ENCODE data around the gene ZNF609. TPM values are rescaled to one million over a fixed set of nuclear protein-coding genes. Genes with fewer than 3 reads are reported as not detected.

Gene ZNF609
- total and polyA plus RNA-seq, 10 of the 15 experiments (the other 5 are each of a cell fraction or from before 2014, with no cell fraction given) = 5.1 to 35.3 (median 13.6) TPM

DNA sequence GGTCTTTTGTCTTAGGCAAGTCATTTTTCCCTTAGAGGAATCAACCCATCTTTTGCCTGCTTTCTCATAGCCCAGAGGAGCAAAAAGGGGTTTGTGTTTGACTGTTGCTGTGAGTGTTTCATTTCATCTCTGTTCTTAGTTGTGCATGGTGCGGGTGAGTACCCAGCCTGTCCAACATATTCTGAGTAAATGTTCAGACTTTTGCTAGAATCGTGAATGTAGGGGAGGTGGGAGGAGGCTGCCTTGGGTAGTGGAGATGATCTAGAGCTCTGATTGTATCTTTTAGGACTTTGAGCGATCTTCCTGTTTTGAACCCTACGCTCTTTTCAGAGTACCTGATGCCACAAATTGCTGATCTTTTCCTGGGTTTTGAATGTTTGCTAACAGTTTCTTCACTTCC lies 123.1 kb downstream of the ZNF609 start (continued):
- TF ChIP-seq, protein P1, sequence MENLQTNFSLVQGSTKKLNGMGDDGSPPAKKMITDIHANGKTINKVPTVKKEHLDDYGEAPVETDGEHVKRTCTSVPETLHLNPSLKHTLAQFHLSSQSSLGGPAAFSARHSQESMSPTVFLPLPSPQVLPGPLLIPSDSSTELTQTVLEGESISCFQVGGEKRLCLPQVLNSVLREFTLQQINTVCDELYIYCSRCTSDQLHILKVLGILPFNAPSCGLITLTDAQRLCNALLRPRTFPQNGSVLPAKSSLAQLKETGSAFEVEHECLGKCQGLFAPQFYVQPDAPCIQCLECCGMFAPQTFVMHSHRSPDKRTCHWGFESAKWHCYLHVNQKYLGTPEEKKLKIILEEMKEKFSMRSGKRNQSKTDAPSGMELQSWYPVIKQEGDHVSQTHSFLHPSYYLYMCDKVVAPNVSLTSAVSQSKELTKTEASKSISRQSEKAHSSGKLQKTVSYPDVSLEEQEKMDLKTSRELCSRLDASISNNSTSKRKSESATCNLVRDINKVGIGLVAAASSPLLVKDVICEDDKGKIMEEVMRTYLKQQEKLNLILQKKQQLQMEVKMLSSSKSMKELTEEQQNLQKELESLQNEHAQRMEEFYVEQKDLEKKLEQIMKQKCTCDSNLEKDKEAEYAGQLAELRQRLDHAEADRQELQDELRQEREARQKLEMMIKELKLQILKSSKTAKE (IDR thresholded peaks at IDR 0.05; ENCODE audit: low read depth, poor library complexity, severe bottlenecking) = no peak
- TF ChIP-seq EZH2 (IDR thresholded peaks at IDR 0.05; ENCODE audit: borderline replicate concordance, control insufficient read depth, low read depth, low read length) (no peak), ETV6 (conservative IDR thresholded peaks at IDR 0.05 in 1 of 2, IDR thresholded peaks at IDR 0.05 in 1 of 2; ENCODE audit: borderline replicate concordance in 1 of 2, low read depth in 1 of 2) (no peak), BHLHE40 (IDR thresholded peaks at IDR 0.05; ENCODE audit: borderline replicate concordance in 1 of 2, low read depth in 2 of 2, low read length in 1 of 2) (no peak), STAT3 (IDR thresholded peaks at IDR 0.05; ENCODE audit: low read depth, low read length) (no peak), RAD51 (IDR thresholded peaks at IDR 0.05) (no peak)
- TF ChIP-seq, protein P2, sequence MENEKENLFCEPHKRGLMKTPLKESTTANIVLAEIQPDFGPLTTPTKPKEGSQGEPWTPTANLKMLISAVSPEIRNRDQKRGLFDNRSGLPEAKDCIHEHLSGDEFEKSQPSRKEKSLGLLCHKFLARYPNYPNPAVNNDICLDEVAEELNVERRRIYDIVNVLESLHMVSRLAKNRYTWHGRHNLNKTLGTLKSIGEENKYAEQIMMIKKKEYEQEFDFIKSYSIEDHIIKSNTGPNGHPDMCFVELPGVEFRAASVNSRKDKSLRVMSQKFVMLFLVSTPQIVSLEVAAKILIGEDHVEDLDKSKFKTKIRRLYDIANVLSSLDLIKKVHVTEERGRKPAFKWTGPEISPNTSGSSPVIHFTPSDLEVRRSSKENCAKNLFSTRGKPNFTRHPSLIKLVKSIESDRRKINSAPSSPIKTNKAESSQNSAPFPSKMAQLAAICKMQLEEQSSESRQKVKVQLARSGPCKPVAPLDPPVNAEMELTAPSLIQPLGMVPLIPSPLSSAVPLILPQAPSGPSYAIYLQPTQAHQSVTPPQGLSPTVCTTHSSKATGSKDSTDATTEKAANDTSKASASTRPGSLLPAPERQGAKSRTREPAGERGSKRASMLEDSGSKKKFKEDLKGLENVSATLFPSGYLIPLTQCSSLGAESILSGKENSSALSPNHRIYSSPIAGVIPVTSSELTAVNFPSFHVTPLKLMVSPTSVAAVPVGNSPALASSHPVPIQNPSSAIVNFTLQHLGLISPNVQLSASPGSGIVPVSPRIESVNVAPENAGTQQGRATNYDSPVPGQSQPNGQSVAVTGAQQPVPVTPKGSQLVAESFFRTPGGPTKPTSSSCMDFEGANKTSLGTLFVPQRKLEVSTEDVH (IDR thresholded peaks at IDR 0.05; ENCODE audit: low read depth, partially characterized antibody) = no peak
- TF ChIP-seq, protein P3, sequence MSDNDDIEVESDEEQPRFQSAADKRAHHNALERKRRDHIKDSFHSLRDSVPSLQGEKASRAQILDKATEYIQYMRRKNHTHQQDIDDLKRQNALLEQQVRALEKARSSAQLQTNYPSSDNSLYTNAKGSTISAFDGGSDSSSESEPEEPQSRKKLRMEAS (IDR thresholded peaks at IDR 0.05; ENCODE audit: low read depth, low read length) = no peak
